IMR-90 (cell line): Measurements from ENCODE around the gene CACNB2.

Experiments
- RFX5 ChIP-seq: IDR thresholded peaks from 2 replicates; pipeline ENCODE4 v1.8.0; 2012; ENCODE audit warnings: low read depth, mild to moderate bottlenecking, low read length, moderate library complexity
- SMC3 ChIP-seq: fragments of 150-350 bp; IDR thresholded peaks from 2 replicates; pipeline ENCODE4 v1.6.1; 2016; ENCODE audit warnings: low read depth, mild to moderate bottlenecking, antibody characterized with exemption, low read length, moderate library complexity
- TF ChIP-seq, protein P1 (sequence below): conservative IDR thresholded peaks from 2 replicates; pipeline ENCODE4 v1.5.1; 2012; ENCODE audit warnings: mild to moderate bottlenecking, low read depth, low read length, improper control_type of control experiment

DNA sequence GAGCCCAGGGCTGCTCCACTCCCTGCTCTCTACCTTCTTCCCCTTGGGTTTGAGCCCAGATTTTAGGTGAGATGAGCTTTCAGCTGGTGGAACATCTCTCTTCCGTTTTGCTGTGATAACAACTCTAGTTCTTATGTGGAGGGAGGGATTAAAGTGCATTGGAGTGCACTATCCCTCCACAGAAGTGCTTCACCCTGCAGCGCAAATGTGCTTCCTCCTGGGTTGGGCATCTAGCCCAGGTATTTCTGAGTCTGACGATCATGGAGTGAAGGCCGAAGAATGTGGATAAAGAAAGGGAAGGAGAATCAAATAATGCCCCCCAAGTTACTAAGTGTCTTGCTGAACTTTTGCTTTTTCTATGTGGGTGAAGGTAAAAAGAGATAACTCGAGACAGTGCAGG is 157.4 kb downstream of the CACNB2 start:
- TF ChIP-seq SMC3, result no peak
- TF ChIP-seq, protein P1, sequence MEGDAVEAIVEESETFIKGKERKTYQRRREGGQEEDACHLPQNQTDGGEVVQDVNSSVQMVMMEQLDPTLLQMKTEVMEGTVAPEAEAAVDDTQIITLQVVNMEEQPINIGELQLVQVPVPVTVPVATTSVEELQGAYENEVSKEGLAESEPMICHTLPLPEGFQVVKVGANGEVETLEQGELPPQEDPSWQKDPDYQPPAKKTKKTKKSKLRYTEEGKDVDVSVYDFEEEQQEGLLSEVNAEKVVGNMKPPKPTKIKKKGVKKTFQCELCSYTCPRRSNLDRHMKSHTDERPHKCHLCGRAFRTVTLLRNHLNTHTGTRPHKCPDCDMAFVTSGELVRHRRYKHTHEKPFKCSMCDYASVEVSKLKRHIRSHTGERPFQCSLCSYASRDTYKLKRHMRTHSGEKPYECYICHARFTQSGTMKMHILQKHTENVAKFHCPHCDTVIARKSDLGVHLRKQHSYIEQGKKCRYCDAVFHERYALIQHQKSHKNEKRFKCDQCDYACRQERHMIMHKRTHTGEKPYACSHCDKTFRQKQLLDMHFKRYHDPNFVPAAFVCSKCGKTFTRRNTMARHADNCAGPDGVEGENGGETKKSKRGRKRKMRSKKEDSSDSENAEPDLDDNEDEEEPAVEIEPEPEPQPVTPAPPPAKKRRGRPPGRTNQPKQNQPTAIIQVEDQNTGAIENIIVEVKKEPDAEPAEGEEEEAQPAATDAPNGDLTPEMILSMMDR, result no peak
- TF ChIP-seq RFX5, result no peak
